B cell (primary cell): ENCODE data around the gene RPL35. TPM values are rescaled to one million over a fixed set of nuclear protein-coding genes. Genes with fewer than 3 reads are reported as not detected.

Experiments
- ATAC-seq: fragments of 200-7000 bp; cut with Tn5 transposase; one replicate; pipeline ENCODE4 v1.10.0; 2021; ENCODE audit warnings: low read depth, mild to moderate bottlenecking, moderate number of reproducible peaks, moderate library complexity
- CTCF ChIA-PET: fragments of 350-600 bp; sonication (Branson Sonifier 250); formaldehyde crosslinking; loops from one replicate; lab custom pipeline; 2021; ENCODE audit warnings: antibody characterized with exemption, inconsistent platforms; lab: Charles Lee
- POLR2A ChIA-PET: fragments of 350-600 bp; sonication (Branson Sonifier 250); formaldehyde crosslinking; loops from one replicate; lab custom pipeline; 2021; ENCODE audit warnings: antibody characterized with exemption; lab: Charles Lee
- DNase-seq: peaks from one replicate; pipeline ENCODE4 v3.0.0; 2013
- H2AFZ ChIP-seq: 2 replicates; pipeline ENCODE4 v1.6.1; 2012; ENCODE audit warnings: mild to moderate bottlenecking, low read depth, low read length; ENCODE audit not compliant: insufficient read depth, poor library complexity, severe bottlenecking
- H3K27ac ChIP-seq, 2 donors: 1 replicate in 1 of 2; 2 replicates in 1 of 2; pipeline ENCODE4 v1.5.1; 2012 to 2013; ENCODE audit warnings: low read length in 2 of 2, mild to moderate bottlenecking in 2 of 2, moderate library complexity in 1 of 2
- H3K27me3 ChIP-seq, 4 experiments: fragments of 200-600 bp in 1 of 4; sonication (generic) in 1 of 4; replicated peaks in 1 of 4; 1 replicate in 2 of 4; 2 replicates in 2 of 4; pipeline versions ENCODE4 v1.6.1 to v1.7.0; 2013 to 2016; ENCODE audit warnings: low read length in 3 of 4, mild to moderate bottlenecking in 2 of 4, mixed read lengths in 1 of 4, moderate library complexity in 1 of 4; ENCODE audit not compliant: insufficient read depth in 4 of 4, control insufficient read depth in 3 of 4; ENCODE audit errors: control extremely low read depth in 1 of 4
- H3K36me3 ChIP-seq, 2 experiments: replicated peaks in 1 of 2; 1 replicate in 1 of 2; 2 replicates in 1 of 2; pipeline versions ENCODE4 v1.6.1 to v1.7.1; 2013; ENCODE audit warnings: low read length in 1 of 2; ENCODE audit not compliant: insufficient read depth in 2 of 2, control insufficient read depth in 1 of 2; ENCODE audit errors: control extremely low read depth in 1 of 2, extremely low read depth in 1 of 2
- H3K4me1 ChIP-seq, 2 donors: fragments of 200-600 bp in 1 of 2; sonication (generic) in 1 of 2; 1 replicate in 1 of 2; 2 replicates in 1 of 2; pipeline versions ENCODE4 v1.5.1 to v1.6.1; 2013 to 2017; ENCODE audit warnings: low read length in 2 of 2; ENCODE audit not compliant: control insufficient read depth in 2 of 2, insufficient read depth in 2 of 2
- H3K4me2 ChIP-seq: replicated peaks from 2 replicates; pipeline ENCODE3; 2012; ENCODE audit warnings: mild to moderate bottlenecking, low read depth, low read length; ENCODE audit not compliant: poor library complexity, severe bottlenecking
- H3K4me3 ChIP-seq, 5 experiments: fragments of 200-600 bp in 1 of 5; sonication (generic) in 1 of 5; 1 replicate in 3 of 5; 2 replicates in 2 of 5; pipeline versions ENCODE4 v1.5.1 to v1.7.0; 2011 to 2016; ENCODE audit warnings: low read length in 4 of 5, mild to moderate bottlenecking in 4 of 5, low read depth in 2 of 5, control low read depth in 1 of 5, moderate library complexity in 1 of 5; ENCODE audit not compliant: insufficient read depth in 1 of 5; ENCODE audit errors: control extremely low read depth in 1 of 5, extremely low read depth in 1 of 5
- H3K79me2 ChIP-seq: fragments of 200-600 bp; sonication (generic); one replicate; pipeline ENCODE4 v1.6.0; 2016; ENCODE audit warnings: low read length; ENCODE audit not compliant: control insufficient read depth, insufficient read depth
- H3K9ac ChIP-seq: fragments of 200-600 bp; sonication (generic); 2 replicates; pipeline ENCODE4 v1.6.1; 2017; ENCODE audit warnings: mild to moderate bottlenecking, low read length, moderate library complexity
- H3K9me3 ChIP-seq, 3 donors: one replicate each; pipeline versions ENCODE4 v1.6.1 to v1.7.1; 2013; ENCODE audit warnings: low read length in 2 of 3; ENCODE audit not compliant: control insufficient read depth in 2 of 3, insufficient read depth in 1 of 3; ENCODE audit errors: control extremely low read depth in 1 of 3
- H4K20me1 ChIP-seq: 2 replicates; pipeline ENCODE4 v1.6.0; 2012; ENCODE audit warnings: mild to moderate bottlenecking, low read length; ENCODE audit not compliant: insufficient read depth, control insufficient read depth, poor library complexity, severe bottlenecking
- H3K27ac Mint-ChIP-seq: one replicate; pipeline ENCODE4 v1.8.0; 2021; ENCODE audit warnings: mixed read lengths
- H3K27me3 Mint-ChIP-seq: one replicate; pipeline ENCODE4 v1.8.0; 2021; ENCODE audit warnings: mixed read lengths
- H3K4me1 Mint-ChIP-seq: one replicate; pipeline ENCODE4 v1.8.0; 2021; ENCODE audit warnings: mixed read lengths
- H3K4me3 Mint-ChIP-seq: one replicate; pipeline ENCODE4 v1.8.0; 2021; ENCODE audit warnings: mixed read lengths
- H3K9me3 Mint-ChIP-seq: one replicate; pipeline ENCODE4 v1.8.0; 2022; ENCODE audit warnings: mixed read lengths; ENCODE audit not compliant: insufficient read depth
- CTCF ChIP-seq: fragments of 200-600 bp; IDR thresholded peaks from one replicate; pipeline ENCODE4 v1.8.0; 2022; ENCODE audit warnings: antibody characterized with exemption, mild to moderate bottlenecking
- EZH2 ChIP-seq: IDR thresholded peaks from 2 replicates; pipeline ENCODE4 v1.6.1; 2012; ENCODE audit warnings: borderline replicate concordance, low read depth, mild to moderate bottlenecking, moderate library complexity, low read length; ENCODE audit not compliant: insufficient read depth, poor library complexity, severe bottlenecking
- WGBS: methylation state at CpG from one replicate; pipeline ENCODE4 v1.1.5; 2013; ENCODE audit warnings: missing lambda C conversion rate; ENCODE audit not compliant: insufficient coverage; 5-methylcytosine and 5-hydroxymethylcytosine counted together
- intact Hi-C: fragments of 100-400 bp; cut with micrococcal nuclease; formaldehyde crosslinking; loops from one replicate; pipeline ENCODE4 v1.10.0; 2022
- polyA plus RNA-seq: library from polyadenylated mRNA; depleted of rRNA; stranded (reverse); fragments of >200 nt; gene quantifications from 2 replicates; pipeline ENCODE4 v1.2.3, GENCODE V29; 2012
- total RNA-seq, 2 donors: library from RNA; stranded (reverse); fragments of 120-200 nt in 1 of 2; gene quantifications; 1 replicate in 1 of 2; 2 replicates in 1 of 2; pipeline versions ENCODE4 v1.2.3 to v1.2.4, GENCODE V29; 2013 to 2022

RPL35 gene
- total and polyA plus RNA-seq, 2 donors (not counting 1 experiment from before 2014, with no cell fraction given): 1,609 to 3,858 TPM

GRCh38 chr9:124831642-124832364 is 30.0 kb downstream of the RPL35 start:
- H4K20me1 ChIP-seq: no peaks in the 10 kb centered on the region
- Mint-ChIP-seq H3K9me3 (no peaks in the 10 kb centered on the region), H3K4me3 (no peak overlapping the region), H3K27me3 (peaks cover 14% of the 10 kb centered on the region), H3K4me1 (no peaks in the 10 kb centered on the region), H3K27ac (no peak overlapping the region)
- H3K36me3 ChIP-seq: no peaks in the 10 kb centered on the region
- H3K79me2 ChIP-seq: no peaks in the 10 kb centered on the region
- H3K4me1 ChIP-seq: no peaks in the 10 kb centered on the region
- ATAC-seq (no peak), DNase-seq (no peak)
- H3K9ac ChIP-seq: no peak overlapping the region
- H2AFZ ChIP-seq: no peak overlapping the region
- H3K9me3 ChIP-seq: no peaks in the 10 kb centered on the region
- H3K27ac ChIP-seq: no peak overlapping the region
- H3K4me2 ChIP-seq: no peak overlapping the region
- ChIA-PET POLR2A (no interaction called here), CTCF (interaction anchor here (1.1 kb wide), 1 partner anchor 21 kb away, joined by 3 read pairs; the partner anchor contains the start of gene WDR38)
- TF ChIP-seq EZH2 (no peak), CTCF (no peak)
- no peak overlapping the region for H3K4me3 ChIP-seq
- 60% methylated on average over 6 of the region's 9 CpGs for WGBS
- peaks cover 0 to 6% (median 2%) of the 10 kb centered on the region in 4 experiments for H3K27me3 ChIP-seq
- intact Hi-C loops: no loop called here

- Mint-ChIP-seq H3K4me1 (no peaks in the 10 kb centered on the region), H3K4me3 (no peak overlapping the region), H3K27ac (no peak overlapping the region), H3K9me3 (no peaks in the 10 kb centered on the region), H3K27me3 (peaks cover 11% of the 10 kb centered on the region)
- TF ChIP-seq EZH2 (no peak), CTCF (no peak)
- Histone ChIP-seq H4K20me1 (no peaks in the 10 kb centered on the region), H3K27me3 (peaks cover 0 to 6% (median 2%) of the 10 kb centered on the region in 4 experiments), H3K4me3 (no peak overlapping the region), H3K27ac (no peak overlapping the region), H3K9me3 (no peaks in the 10 kb centered on the region), H3K4me2 (no peak overlapping the region), H3K9ac (no peak overlapping the region), H3K79me2 (no peaks in the 10 kb centered on the region), H2AFZ (no peak overlapping the region), H3K36me3 (no peaks in the 10 kb centered on the region), H3K4me1 (no peaks in the 10 kb centered on the region)
- ATAC-seq (no peak), DNase-seq (no peak)
- ChIA-PET POLR2A (no interaction called here), CTCF (interaction anchor here (2.1 kb wide), 1 partner anchor 9 kb away, joined by 8 read pairs; no protein-coding TSS in a partner anchor)
- 68% methylated on average over 4 of the region's 4 CpGs for WGBS
- intact Hi-C loops: no loop called here
Observed at GRCh38 chr9:124830593-124830992, 31.2 kb downstream of the RPL35 start.
